Measurements from ENCODE around the gene SLC22A16.

The SLC22A16 gene

DNA sequence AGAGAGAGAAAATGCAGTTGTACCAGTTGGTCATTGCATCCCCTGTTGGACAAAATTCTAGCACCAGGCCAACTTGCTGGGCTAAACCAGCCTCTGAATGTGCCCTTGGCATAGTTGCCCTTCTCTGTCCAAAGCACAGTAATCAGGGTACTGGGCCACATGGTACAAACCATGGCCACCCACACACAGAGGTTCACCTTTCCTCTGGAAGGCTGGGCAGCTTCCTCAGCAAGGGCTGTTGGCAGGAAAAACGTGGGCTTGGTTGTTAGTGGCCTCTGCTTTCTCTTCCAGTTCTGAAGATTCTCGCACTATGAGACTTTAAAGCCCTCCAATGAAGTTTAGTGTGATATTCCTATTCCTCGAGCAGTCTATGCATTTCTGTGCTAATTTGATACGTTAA, 61.7 kb downstream of the SLC22A16 start:
- Histone ChIP-seq H3K36me3 (ENCODE audit: insufficient read depth, low read depth, low read length) (no peaks in the 10 kb centered on the region), H3K4me3 (ENCODE audit: low read length) (no peak overlapping the region), H3K4me1 (ENCODE audit: insufficient read depth, low read length) (no peaks in the 10 kb centered on the region), H3K27ac (ENCODE audit: low read length) (no peak overlapping the region), H3K9ac (ENCODE audit: low read depth, low read length) (no peak overlapping the region), H3K27me3 (ENCODE audit: insufficient read depth, low read length) (no peaks in the 10 kb centered on the region), H3K9me3 (ENCODE audit: insufficient read depth, low read depth, low read length) (no peaks in the 10 kb centered on the region)

- no peaks in the 10 kb centered on the region for H3K27me3 ChIP-seq (ENCODE audit: insufficient read depth, low read length)
- no peak overlapping the region for H3K9ac ChIP-seq (ENCODE audit: low read depth, low read length)
- no peaks in the 10 kb centered on the region for H3K36me3 ChIP-seq (ENCODE audit: insufficient read depth, low read depth, low read length)
- no peaks in the 10 kb centered on the region for H3K9me3 ChIP-seq (ENCODE audit: insufficient read depth, low read depth, low read length)
- H3K4me1 ChIP-seq (ENCODE audit: insufficient read depth, low read length), result no peaks in the 10 kb centered on the region
- no peak overlapping the region for H3K27ac ChIP-seq (ENCODE audit: low read length)
- no peak overlapping the region for H3K4me3 ChIP-seq (ENCODE audit: low read length)
Observed at GRCh38 chr6:110412360-110412759, 64.1 kb downstream of the SLC22A16 start.

- H3K9me3 ChIP-seq (ENCODE audit: insufficient read depth, low read depth, low read length), result no peaks in the 10 kb centered on the region
- H3K9ac ChIP-seq (ENCODE audit: low read depth, low read length), result no peak overlapping the region
- no peaks in the 10 kb centered on the region for H3K4me1 ChIP-seq (ENCODE audit: insufficient read depth, low read length)
- no peak overlapping the region for H3K4me3 ChIP-seq (ENCODE audit: low read length)
- H3K27me3 ChIP-seq (ENCODE audit: insufficient read depth, low read length), result no peaks in the 10 kb centered on the region
- H3K36me3 ChIP-seq (ENCODE audit: insufficient read depth, low read depth, low read length), result no peaks in the 10 kb centered on the region
- no peak overlapping the region for H3K27ac ChIP-seq (ENCODE audit: low read length)
Observed at GRCh38 chr6:110410511-110410910, 65.9 kb downstream of the SLC22A16 start.

DNA sequence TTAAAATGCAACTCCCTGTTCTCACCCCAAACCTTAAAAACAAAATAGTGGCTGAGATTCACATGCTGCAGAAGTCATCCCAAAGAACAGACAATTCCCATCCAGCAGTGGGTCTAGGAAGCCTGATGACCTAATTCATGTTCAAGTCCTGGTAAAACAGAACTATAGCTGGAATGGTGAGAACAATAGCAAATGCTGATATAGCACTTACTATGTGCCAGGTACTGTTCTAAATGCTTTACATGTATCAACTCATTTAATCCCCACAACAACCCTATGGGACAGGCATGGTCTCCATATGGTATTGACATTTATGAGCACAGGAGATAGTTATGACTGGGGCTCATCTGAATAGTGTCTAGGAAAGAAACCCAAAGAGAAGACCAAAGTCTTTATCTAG, 66.6 kb downstream of the SLC22A16 start:
- Histone ChIP-seq H3K27me3 (ENCODE audit: insufficient read depth, low read length) (no peaks in the 10 kb centered on the region), H3K4me1 (ENCODE audit: insufficient read depth, low read length) (no peaks in the 10 kb centered on the region), H3K4me3 (ENCODE audit: low read length) (no peak overlapping the region), H3K36me3 (ENCODE audit: insufficient read depth, low read depth, low read length) (no peaks in the 10 kb centered on the region), H3K9ac (ENCODE audit: low read depth, low read length) (no peak overlapping the region), H3K9me3 (ENCODE audit: insufficient read depth, low read depth, low read length) (no peaks in the 10 kb centered on the region), H3K27ac (ENCODE audit: low read length) (no peak overlapping the region)

DNA sequence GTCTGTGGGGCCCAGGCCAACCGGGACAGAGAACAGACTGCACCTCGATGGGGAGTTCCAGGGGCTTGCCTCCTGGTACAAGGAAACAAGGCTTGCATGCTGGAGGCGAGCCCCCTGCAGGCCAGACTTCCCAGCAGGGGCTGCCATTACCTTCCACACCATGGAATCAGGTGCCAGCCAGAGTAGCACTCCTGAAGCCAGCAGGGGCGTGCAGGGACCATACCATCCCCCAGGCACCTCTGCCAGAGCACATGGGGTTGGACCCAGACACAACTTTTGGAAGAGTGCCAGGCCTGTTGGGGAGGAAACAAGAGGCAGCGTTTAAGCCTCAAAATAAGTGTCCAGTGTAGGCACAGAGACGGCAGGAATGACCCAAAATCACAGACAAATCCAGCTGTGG, 67.5 kb downstream of the SLC22A16 start:
- H3K27me3 ChIP-seq (ENCODE audit: insufficient read depth, low read length), result no peaks in the 10 kb centered on the region
- H3K9me3 ChIP-seq (ENCODE audit: insufficient read depth, low read depth, low read length), result no peaks in the 10 kb centered on the region
- no peak overlapping the region for H3K4me3 ChIP-seq (ENCODE audit: low read length)
- H3K36me3 ChIP-seq (ENCODE audit: insufficient read depth, low read depth, low read length), result no peaks in the 10 kb centered on the region
- no peaks in the 10 kb centered on the region for H3K4me1 ChIP-seq (ENCODE audit: insufficient read depth, low read length)
- H3K27ac ChIP-seq (ENCODE audit: low read length), result no peak overlapping the region
- H3K9ac ChIP-seq (ENCODE audit: low read depth, low read length), result no peak overlapping the region

- H3K9ac ChIP-seq (ENCODE audit: low read depth, low read length), result no peak overlapping the region
- H3K27ac ChIP-seq (ENCODE audit: low read length), result no peak overlapping the region
- no peaks in the 10 kb centered on the region for H3K27me3 ChIP-seq (ENCODE audit: insufficient read depth, low read length)
- H3K36me3 ChIP-seq (ENCODE audit: insufficient read depth, low read depth, low read length), result no peaks in the 10 kb centered on the region
- H3K9me3 ChIP-seq (ENCODE audit: insufficient read depth, low read depth, low read length), result no peaks in the 10 kb centered on the region
- no peak overlapping the region for H3K4me3 ChIP-seq (ENCODE audit: low read length)
- no peaks in the 10 kb centered on the region for H3K4me1 ChIP-seq (ENCODE audit: insufficient read depth, low read length)
Observed at GRCh38 chr6:110404607-110405006, 71.8 kb downstream of the SLC22A16 start.

DNA sequence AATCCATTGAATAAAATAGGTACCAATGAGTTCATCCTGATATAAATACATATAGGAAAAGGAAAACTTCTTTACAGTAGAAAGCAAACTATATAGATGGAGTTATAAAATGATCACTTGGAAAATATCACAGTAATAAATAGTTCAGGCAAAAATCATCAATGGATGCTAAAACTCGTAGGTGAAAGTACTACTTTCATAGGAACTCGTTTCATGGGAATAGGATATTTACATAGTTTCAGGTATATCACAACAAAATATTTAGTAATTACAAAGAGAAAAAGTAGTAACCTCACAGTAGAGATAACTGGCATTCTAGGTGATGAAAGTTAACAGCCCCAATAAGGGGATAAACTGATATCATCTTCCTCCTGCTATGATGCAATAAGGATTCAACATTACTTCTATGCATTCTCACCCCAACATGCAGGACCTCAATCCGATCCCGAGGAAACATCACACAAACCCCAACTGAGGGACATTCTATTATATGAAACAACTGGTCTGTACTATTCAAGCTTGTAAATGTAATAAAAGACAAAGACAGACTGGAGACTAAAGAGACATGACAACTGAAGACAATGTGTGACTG, 74.7 kb downstream of the SLC22A16 start:
- Histone ChIP-seq H3K4me1 (ENCODE audit: insufficient read depth, low read length) (no peaks in the 10 kb centered on the region), H3K27ac (ENCODE audit: low read length) (no peak overlapping the region), H3K9ac (ENCODE audit: low read depth, low read length) (no peak overlapping the region), H3K4me3 (ENCODE audit: low read length) (no peak overlapping the region), H3K36me3 (ENCODE audit: insufficient read depth, low read depth, low read length) (no peaks in the 10 kb centered on the region), H3K9me3 (ENCODE audit: insufficient read depth, low read depth, low read length) (no peaks in the 10 kb centered on the region), H3K27me3 (ENCODE audit: insufficient read depth, low read length) (no peaks in the 10 kb centered on the region)

DNA sequence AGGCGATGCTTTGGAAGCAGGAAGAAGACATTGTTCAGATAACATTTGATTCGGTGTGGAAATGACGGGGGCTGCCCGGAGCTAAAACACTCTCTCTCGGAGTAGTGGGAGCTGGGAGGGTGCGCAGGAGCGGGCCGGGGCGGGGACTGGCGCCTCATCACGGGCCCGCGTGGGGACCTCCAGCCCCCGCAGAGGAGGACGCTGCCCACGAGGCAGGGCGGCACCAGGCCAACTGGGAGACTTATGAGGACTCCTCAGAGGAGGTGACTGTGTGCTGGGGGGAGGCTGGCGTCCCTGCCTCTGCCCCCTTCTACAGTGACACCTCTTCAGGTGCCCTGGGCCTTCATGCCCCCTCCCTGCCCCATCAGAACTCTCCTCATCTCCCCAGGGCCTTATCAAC, 76.2 kb downstream of the SLC22A16 start:
- Histone ChIP-seq H3K4me3 (ENCODE audit: low read length) (no peak overlapping the region), H3K9ac (ENCODE audit: low read depth, low read length) (no peak overlapping the region), H3K4me1 (ENCODE audit: insufficient read depth, low read length) (no peaks in the 10 kb centered on the region), H3K36me3 (ENCODE audit: insufficient read depth, low read depth, low read length) (no peaks in the 10 kb centered on the region), H3K9me3 (ENCODE audit: insufficient read depth, low read depth, low read length) (no peaks in the 10 kb centered on the region), H3K27me3 (ENCODE audit: insufficient read depth, low read length) (no peaks in the 10 kb centered on the region), H3K27ac (ENCODE audit: low read length) (no peak overlapping the region)

- Histone ChIP-seq H3K36me3 (ENCODE audit: insufficient read depth, low read depth, low read length) (no peaks in the 10 kb centered on the region), H3K4me1 (ENCODE audit: insufficient read depth, low read length) (no peaks in the 10 kb centered on the region), H3K4me3 (ENCODE audit: low read length) (no peak overlapping the region), H3K9ac (ENCODE audit: low read depth, low read length) (no peak overlapping the region), H3K27ac (ENCODE audit: low read length) (no peak overlapping the region), H3K27me3 (ENCODE audit: insufficient read depth, low read length) (no peaks in the 10 kb centered on the region), H3K9me3 (ENCODE audit: insufficient read depth, low read depth, low read length) (no peaks in the 10 kb centered on the region)
Observed at GRCh38 chr6:110399219-110400071, 77.0 kb downstream of the SLC22A16 start.

GRCh38 chr6:110398778-110399177, 77.6 kb downstream of the SLC22A16 start:
- H3K4me1 ChIP-seq (ENCODE audit: insufficient read depth, low read length), result no peaks in the 10 kb centered on the region
- no peak overlapping the region for H3K9ac ChIP-seq (ENCODE audit: low read depth, low read length)
- H3K27me3 ChIP-seq (ENCODE audit: insufficient read depth, low read length), result no peaks in the 10 kb centered on the region
- H3K9me3 ChIP-seq (ENCODE audit: insufficient read depth, low read depth, low read length), result no peaks in the 10 kb centered on the region
- no peaks in the 10 kb centered on the region for H3K36me3 ChIP-seq (ENCODE audit: insufficient read depth, low read depth, low read length)
- H3K27ac ChIP-seq (ENCODE audit: low read length), result no peak overlapping the region
- H3K4me3 ChIP-seq (ENCODE audit: low read length), result no peak overlapping the region

DNA sequence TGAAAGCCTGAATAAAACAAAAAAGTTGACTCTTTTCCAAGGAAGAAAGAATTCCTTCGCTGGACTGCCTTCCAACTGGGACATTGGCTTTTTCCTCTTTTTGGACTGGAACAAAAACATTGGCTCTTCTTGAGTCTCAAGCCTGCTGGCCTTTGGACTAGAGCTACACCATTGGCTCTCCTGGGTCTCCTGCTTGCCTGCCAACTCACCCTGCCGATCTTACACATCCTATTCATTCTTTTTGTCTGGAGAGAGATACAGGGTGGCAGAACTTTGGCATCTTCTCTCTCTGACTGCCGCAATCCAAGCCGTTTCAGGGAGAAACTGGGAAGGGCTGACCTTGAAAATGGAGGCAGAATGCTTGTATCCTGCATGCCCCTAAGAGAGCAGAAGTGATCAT, 81.2 kb downstream of the SLC22A16 start:
- H3K9ac ChIP-seq (ENCODE audit: low read depth, low read length), result no peak overlapping the region
- no peak overlapping the region for H3K4me3 ChIP-seq (ENCODE audit: low read length)
- no peaks in the 10 kb centered on the region for H3K36me3 ChIP-seq (ENCODE audit: insufficient read depth, low read depth, low read length)
- H3K9me3 ChIP-seq (ENCODE audit: insufficient read depth, low read depth, low read length), result no peaks in the 10 kb centered on the region
- H3K4me1 ChIP-seq (ENCODE audit: insufficient read depth, low read length), result no peaks in the 10 kb centered on the region
- H3K27ac ChIP-seq (ENCODE audit: low read length), result no peak overlapping the region
- no peaks in the 10 kb centered on the region for H3K27me3 ChIP-seq (ENCODE audit: insufficient read depth, low read length)

DNA sequence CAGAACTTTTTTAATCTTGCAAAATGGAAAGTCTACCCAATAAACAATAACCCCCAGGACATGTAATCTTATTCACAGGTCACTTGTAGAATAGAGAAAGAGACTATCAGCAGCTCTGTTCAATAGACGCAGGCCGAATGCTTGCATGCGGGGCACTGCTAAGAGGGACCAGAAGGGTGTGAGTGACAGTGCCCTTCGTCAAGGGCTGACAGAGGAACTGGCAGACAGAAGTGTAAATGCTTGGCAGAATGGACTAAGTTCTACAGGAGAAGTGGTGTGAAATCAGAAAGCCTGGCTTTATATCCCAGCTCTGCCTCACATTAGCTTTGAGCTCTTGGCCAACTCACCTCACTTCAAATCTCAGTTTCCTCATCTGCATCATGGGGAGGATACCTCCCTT, 82.0 kb downstream of the SLC22A16 start:
- H3K27ac ChIP-seq (ENCODE audit: low read length), result no peak overlapping the region
- no peaks in the 10 kb centered on the region for H3K4me1 ChIP-seq (ENCODE audit: insufficient read depth, low read length)
- H3K4me3 ChIP-seq (ENCODE audit: low read length), result no peak overlapping the region
- H3K27me3 ChIP-seq (ENCODE audit: insufficient read depth, low read length), result no peaks in the 10 kb centered on the region
- H3K9ac ChIP-seq (ENCODE audit: low read depth, low read length), result no peak overlapping the region
- no peaks in the 10 kb centered on the region for H3K36me3 ChIP-seq (ENCODE audit: insufficient read depth, low read depth, low read length)
- no peaks in the 10 kb centered on the region for H3K9me3 ChIP-seq (ENCODE audit: insufficient read depth, low read depth, low read length)

Data from iPS-20b (cell line).